Measurements from ENCODE around the gene SNUPN.

The SNUPN gene

GRCh38 chr15:75625542-75626347, at the start of gene SNUPN:
Gene SNUPN, minus strand, starts transcription at chr15:75625725. Its CDS starts 4,674 bp downstream, at chr15:75621051.
- in situ Hi-C loops (cut with MboI; ENCODE audit: low sequenced_read_pairs, unreplicated experiment) = loop anchor here (25.0 kb wide), 1 partner anchor 263 kb away; the partner anchor contains the start of gene MAN2C1
- TF ChIP-seq, protein P1, sequence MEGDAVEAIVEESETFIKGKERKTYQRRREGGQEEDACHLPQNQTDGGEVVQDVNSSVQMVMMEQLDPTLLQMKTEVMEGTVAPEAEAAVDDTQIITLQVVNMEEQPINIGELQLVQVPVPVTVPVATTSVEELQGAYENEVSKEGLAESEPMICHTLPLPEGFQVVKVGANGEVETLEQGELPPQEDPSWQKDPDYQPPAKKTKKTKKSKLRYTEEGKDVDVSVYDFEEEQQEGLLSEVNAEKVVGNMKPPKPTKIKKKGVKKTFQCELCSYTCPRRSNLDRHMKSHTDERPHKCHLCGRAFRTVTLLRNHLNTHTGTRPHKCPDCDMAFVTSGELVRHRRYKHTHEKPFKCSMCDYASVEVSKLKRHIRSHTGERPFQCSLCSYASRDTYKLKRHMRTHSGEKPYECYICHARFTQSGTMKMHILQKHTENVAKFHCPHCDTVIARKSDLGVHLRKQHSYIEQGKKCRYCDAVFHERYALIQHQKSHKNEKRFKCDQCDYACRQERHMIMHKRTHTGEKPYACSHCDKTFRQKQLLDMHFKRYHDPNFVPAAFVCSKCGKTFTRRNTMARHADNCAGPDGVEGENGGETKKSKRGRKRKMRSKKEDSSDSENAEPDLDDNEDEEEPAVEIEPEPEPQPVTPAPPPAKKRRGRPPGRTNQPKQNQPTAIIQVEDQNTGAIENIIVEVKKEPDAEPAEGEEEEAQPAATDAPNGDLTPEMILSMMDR (IDR thresholded peaks at IDR 0.05; ENCODE audit: borderline replicate concordance, control extremely low read depth, extremely low read depth, insufficient read depth, missing control alignments) = no peak
- DNase-seq (ENCODE audit: low spot score) = peak; percentile 99

DNA sequence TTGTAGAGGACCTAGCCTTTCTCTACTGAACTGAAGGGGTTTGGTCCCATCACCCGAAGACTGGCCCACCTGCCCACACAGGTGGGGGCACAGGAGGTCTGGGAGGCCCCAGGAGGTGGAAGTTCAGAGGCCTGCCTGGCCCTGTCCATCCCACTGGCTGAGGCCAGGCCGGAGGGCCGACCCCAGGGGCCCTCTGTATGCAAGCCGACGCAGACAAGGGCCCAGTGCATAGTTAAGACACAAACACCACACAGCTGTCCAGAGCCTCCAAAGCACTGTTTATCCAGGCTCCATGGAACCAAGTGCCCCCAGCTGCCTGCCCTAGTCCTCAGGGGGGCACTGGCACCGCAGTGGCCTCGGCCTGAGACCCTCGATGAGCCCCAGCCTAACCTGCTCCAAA, 48.8 kb upstream of the SNUPN start:
- DNase-seq (ENCODE audit: low spot score) = no peak
- in situ Hi-C loops (cut with MboI; ENCODE audit: low sequenced_read_pairs, unreplicated experiment) = no loop called here
- TF ChIP-seq, protein P1 (IDR thresholded peaks at IDR 0.05; ENCODE audit: borderline replicate concordance, control extremely low read depth, extremely low read depth, insufficient read depth, missing control alignments) = no peak

GRCh38 chr15:75673426-75674235, 48.1 kb upstream of the SNUPN start:
- no peak for DNase-seq (ENCODE audit: low spot score)
- TF ChIP-seq, protein P1 (IDR thresholded peaks at IDR 0.05; ENCODE audit: borderline replicate concordance, control extremely low read depth, extremely low read depth, insufficient read depth, missing control alignments) = no peak
- in situ Hi-C loops (cut with MboI; ENCODE audit: low sequenced_read_pairs, unreplicated experiment) = no loop called here

DNA sequence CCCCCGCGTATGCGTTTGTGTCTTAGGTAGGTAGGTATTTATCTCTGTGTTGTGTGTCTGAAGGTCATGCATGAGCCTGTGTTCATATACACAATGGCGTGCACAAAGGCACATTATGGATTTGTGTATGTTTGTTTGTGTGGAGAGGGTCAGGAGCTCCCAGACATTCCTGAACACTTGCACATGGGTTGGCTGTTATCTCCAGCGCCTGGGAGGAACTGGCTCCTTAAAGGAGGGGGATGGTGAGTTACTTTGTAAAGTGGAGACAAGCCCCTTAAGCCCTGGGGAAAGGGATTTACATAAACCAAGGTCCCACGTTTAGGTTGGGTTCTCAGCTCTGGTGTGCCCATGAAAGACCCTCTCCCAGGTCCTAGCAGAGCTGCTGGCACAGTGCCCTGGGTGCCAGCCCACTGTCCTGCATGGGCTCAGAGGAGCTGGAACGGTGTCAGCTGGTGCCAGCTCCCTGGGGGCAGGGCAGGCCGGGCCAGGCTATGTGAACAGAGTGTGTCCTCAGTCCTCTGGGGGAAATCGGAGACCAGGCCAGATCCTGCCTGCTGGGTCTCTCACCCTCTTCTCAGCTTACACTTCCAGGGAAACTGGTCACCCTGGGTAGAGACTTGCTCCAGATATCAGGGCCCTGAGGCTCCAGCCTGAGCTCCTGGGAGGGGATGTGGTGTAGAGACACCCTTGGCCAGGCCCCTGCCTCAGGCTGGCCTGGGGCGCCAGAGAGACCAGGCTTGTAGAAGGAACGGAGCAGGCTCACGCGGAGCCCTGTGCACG, 47.3 kb upstream of the SNUPN start:
- TF ChIP-seq, protein P1 (IDR thresholded peaks at IDR 0.05; ENCODE audit: borderline replicate concordance, control extremely low read depth, extremely low read depth, insufficient read depth, missing control alignments) = no peak
- DNase-seq (ENCODE audit: low spot score) = no peak
- in situ Hi-C loops (cut with MboI; ENCODE audit: low sequenced_read_pairs, unreplicated experiment) = no loop called here

- TF ChIP-seq, protein P1 (IDR thresholded peaks at IDR 0.05; ENCODE audit: borderline replicate concordance, control extremely low read depth, extremely low read depth, insufficient read depth, missing control alignments) = no peak
- in situ Hi-C loops (cut with MboI; ENCODE audit: low sequenced_read_pairs, unreplicated experiment) = no loop called here
- DNase-seq (ENCODE audit: low spot score) = no peak
Measured at GRCh38 chr15:75671730-75672602, 46.4 kb upstream of the SNUPN start.
